CD4-positive, CD25-positive, alpha-beta regulatory T cell (primary cell): ENCODE measurements around the gene SCRN2. TPM values are rescaled to one million over a fixed set of nuclear protein-coding genes. Genes with fewer than 3 reads are reported as not detected.

ENCODE experiments used
- ATAC-seq, 2 donors: fragments of 150-1000 bp; cut with Tn5 transposase; one replicate each; pipeline ENCODE4 v1.10.0; 2021; ENCODE audit warnings: low read depth in 2 of 2, moderate number of reproducible peaks in 2 of 2, moderate library complexity in 1 of 2
- DNase-seq, 3 donors: peaks; one replicate each; pipeline versions ENCODE4 v3.0.0 to v3.0.0-alpha.2; 2012 to 2022; ENCODE audit warnings: mixed read lengths in 1 of 3
- H3K27ac ChIP-seq: one replicate; pipeline ENCODE4 v1.7.0; 2013; ENCODE audit warnings: mild to moderate bottlenecking, low read length; ENCODE audit not compliant: insufficient read depth, poor library complexity, severe bottlenecking
- H3K27me3 ChIP-seq: one replicate; pipeline ENCODE4 v1.7.0; 2013; ENCODE audit warnings: low read length; ENCODE audit not compliant: control insufficient read depth, insufficient read depth
- H3K36me3 ChIP-seq: one replicate; pipeline ENCODE4 v1.7.0; 2013; ENCODE audit warnings: mild to moderate bottlenecking, low read length, moderate library complexity; ENCODE audit not compliant: control insufficient read depth, insufficient read depth
- H3K4me1 ChIP-seq: 2 replicates; pipeline ENCODE4 v1.7.0; 2013; ENCODE audit warnings: mild to moderate bottlenecking, low read length; ENCODE audit not compliant: insufficient read depth, control insufficient read depth, poor library complexity, severe bottlenecking
- H3K4me3 ChIP-seq: one replicate; pipeline ENCODE4 v1.7.0; 2013; ENCODE audit warnings: low read depth, mild to moderate bottlenecking, low read length, moderate library complexity
- H3K9me3 ChIP-seq, 2 experiments: 1 replicate in 1 of 2; 2 replicates in 1 of 2; pipeline ENCODE4 v1.7.0; 2013; ENCODE audit warnings: low read length in 2 of 2, mild to moderate bottlenecking in 1 of 2, moderate library complexity in 1 of 2; ENCODE audit not compliant: control insufficient read depth in 2 of 2
- H3K27ac Mint-ChIP-seq, 3 donors: one replicate each; pipeline ENCODE4 v1.8.0; 2020 to 2022; ENCODE audit warnings: mild to moderate bottlenecking in 3 of 3, mixed read lengths in 3 of 3, moderate library complexity in 2 of 3
- H3K27me3 Mint-ChIP-seq: one replicate; pipeline ENCODE4 v1.8.0; 2022; ENCODE audit warnings: mild to moderate bottlenecking, mixed read lengths
- H3K36me3 Mint-ChIP-seq: one replicate; pipeline ENCODE4 v1.8.0; 2020; ENCODE audit warnings: mixed read lengths
- H3K4me1 Mint-ChIP-seq, 4 donors: one replicate each; pipeline ENCODE4 v1.8.0; 2020 to 2022; ENCODE audit warnings: mixed read lengths in 4 of 4, mild to moderate bottlenecking in 1 of 4
- H3K4me3 Mint-ChIP-seq, 4 donors: one replicate each; pipeline ENCODE4 v1.8.0; 2020 to 2022; ENCODE audit warnings: mild to moderate bottlenecking in 4 of 4, mixed read lengths in 4 of 4, moderate library complexity in 3 of 4
- H3K9me3 Mint-ChIP-seq, 7 donors: one replicate each; pipeline ENCODE4 v1.8.0; 2020 to 2022; ENCODE audit warnings: mixed read lengths in 7 of 7, mild to moderate bottlenecking in 3 of 7, moderate library complexity in 2 of 7
- polyA plus RNA-seq, 4 donors: library from polyadenylated mRNA; unstranded; fragments of 300-500 nt; fragmentation: Illumina TruSeq; gene quantifications; one replicate each; pipeline ENCODE4 v1.2.3, GENCODE V29; 2021
- total RNA-seq: library from RNA; stranded (reverse); gene quantifications from one replicate; pipeline ENCODE4 v1.2.3, GENCODE V29; 2022

The SCRN2 gene
- total and polyA plus RNA-seq, 5 donors from 2014 or later = 15.9 to 30.9 (median 22.0) TPM

GRCh38 chr17:47867813-47868533 lies 26.9 kb upstream of the SCRN2 start:
- H3K4me3 Mint-ChIP-seq = no peak overlapping the region
- ATAC-seq = no peak

DNA sequence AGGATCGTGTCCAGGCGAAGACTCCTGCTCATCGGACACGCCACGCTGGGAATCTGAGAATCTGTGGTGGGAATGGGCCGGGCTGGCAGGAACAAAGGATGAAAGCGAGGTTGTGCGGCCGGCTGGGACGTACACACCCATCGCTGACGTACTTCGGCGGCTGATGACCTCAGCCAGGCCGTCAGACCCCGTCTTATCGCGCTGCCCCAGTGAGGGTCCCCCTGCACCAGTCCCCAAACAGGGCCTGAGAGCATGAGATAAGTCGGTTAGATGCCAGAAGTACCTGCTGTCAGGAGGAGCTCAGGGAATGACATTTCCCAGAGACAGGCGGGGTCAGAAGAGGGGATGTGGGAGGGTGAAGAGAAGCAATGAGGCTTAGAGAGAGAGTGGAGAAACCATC lies 25.9 kb upstream of the SCRN2 start:
- Mint-ChIP-seq H3K4me1 (peaks cover 0 to 18% (median 8%) of the 10 kb centered on the region in 4 donors), H3K36me3 (no peaks in the 10 kb centered on the region), H3K4me3 (no peak overlapping the region), H3K27me3 (peaks cover 32% of the 10 kb centered on the region), H3K9me3 (peaks cover 0 to 1% (median 0%) of the 10 kb centered on the region in 7 donors), H3K27ac (peak overlapping the region in 1 of 3 donors; percentile 31)
- Histone ChIP-seq H3K4me3 (no peak overlapping the region), H3K4me1 (peaks cover 16% of the 10 kb centered on the region), H3K9me3 (no peaks in the 10 kb centered on the region), H3K27ac (no peak overlapping the region), H3K36me3 (no peaks in the 10 kb centered on the region), H3K27me3 (peaks cover 11% of the 10 kb centered on the region)
- DNase-seq (no peak), ATAC-seq (no peak)

More at GRCh38 chr17:47867813-47868533, 26.9 kb upstream of the SCRN2 start:
- peaks cover 11% of the 10 kb centered on the region for H3K27me3 ChIP-seq
- peaks cover 0 to 1% (median 0%) of the 10 kb centered on the region in 7 donors for H3K9me3 Mint-ChIP-seq
- no peak overlapping the region for H3K27ac ChIP-seq
- no peak for DNase-seq
- no peaks in the 10 kb centered on the region for H3K36me3 Mint-ChIP-seq
- peaks cover 0 to 12% (median 8%) of the 10 kb centered on the region in 4 donors for H3K4me1 Mint-ChIP-seq
- no peaks in the 10 kb centered on the region for H3K9me3 ChIP-seq
- no peak overlapping the region for H3K4me3 ChIP-seq
- H3K27ac Mint-ChIP-seq = peak overlapping the region in 1 of 3 donors; percentile 21
- H3K27me3 Mint-ChIP-seq = peaks cover 35% of the 10 kb centered on the region
- no peaks in the 10 kb centered on the region for H3K36me3 ChIP-seq
- H3K4me1 ChIP-seq = peaks cover 9% of the 10 kb centered on the region

DNA sequence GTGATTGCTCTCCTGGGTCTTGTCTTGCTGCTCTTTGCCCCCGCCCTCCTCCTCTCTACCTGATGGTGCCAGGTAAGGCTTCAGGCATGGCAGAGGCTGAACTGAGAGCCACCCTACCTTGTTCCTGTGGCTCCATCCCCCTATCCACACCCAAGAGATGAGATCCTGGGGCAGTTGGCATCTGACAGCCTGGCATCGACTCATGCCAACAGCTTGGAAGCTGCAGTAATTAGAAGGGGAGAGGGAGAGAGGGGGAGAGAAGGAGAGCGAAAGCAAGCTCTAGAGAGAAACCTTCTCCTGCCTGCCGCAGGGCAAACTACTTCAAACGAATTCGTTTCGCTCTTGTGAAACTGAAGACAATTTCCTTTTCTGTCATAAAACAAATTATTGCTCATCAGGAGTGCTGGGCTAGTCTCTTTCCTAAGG lies 23.7 kb upstream of the SCRN2 start:
- H3K4me1 Mint-ChIP-seq = peaks cover 0 to 18% (median 8%) of the 10 kb centered on the region in 4 donors
- Histone ChIP-seq H3K27ac (no peak overlapping the region), H3K36me3 (no peaks in the 10 kb centered on the region), H3K27me3 (peaks cover under 1% of the 10 kb centered on the region), H3K4me1 (peaks cover 16% of the 10 kb centered on the region), H3K4me3 (no peak overlapping the region), H3K9me3 (no peaks in the 10 kb centered on the region)
- peak overlapping the region in 1 of 3 donors; percentile 42 for H3K27ac Mint-ChIP-seq
- no peaks in the 10 kb centered on the region for H3K36me3 Mint-ChIP-seq
- ATAC-seq = no peak
- no peaks in the 10 kb centered on the region for H3K9me3 Mint-ChIP-seq
- H3K27me3 Mint-ChIP-seq = peaks cover 14% of the 10 kb centered on the region
- H3K4me3 Mint-ChIP-seq = peak overlapping the region in 1 of 4 donors; percentile 31
- peak in 1 of 3 donors; percentile 54 for DNase-seq

- Histone ChIP-seq H3K27me3 (no peaks in the 10 kb centered on the region), H3K4me3 (no peak overlapping the region), H3K4me1 (peaks cover 16% of the 10 kb centered on the region), H3K9me3 (no peaks in the 10 kb centered on the region), H3K27ac (no peak overlapping the region), H3K36me3 (no peaks in the 10 kb centered on the region)
- Mint-ChIP-seq H3K4me3 (no peak overlapping the region), H3K4me1 (peaks cover 0 to 18% (median 8%) of the 10 kb centered on the region in 4 donors), H3K27ac (peak overlapping the region in 2 of 3 donors; percentile 54 to 55), H3K27me3 (peaks cover 15% of the 10 kb centered on the region), H3K36me3 (no peaks in the 10 kb centered on the region), H3K9me3 (peaks cover 0 to 2% (median 0%) of the 10 kb centered on the region in 7 donors)
- DNase-seq = no peak
- ATAC-seq = no peak
Observed at GRCh38 chr17:47862621-47863440, 21.8 kb upstream of the SCRN2 start.

GRCh38 chr17:47860386-47860785 lies 19.3 kb upstream of the SCRN2 start:
- Histone ChIP-seq H3K27ac (no peak overlapping the region), H3K27me3 (no peaks in the 10 kb centered on the region), H3K4me1 (peaks cover 16% of the 10 kb centered on the region), H3K36me3 (no peaks in the 10 kb centered on the region), H3K4me3 (no peak overlapping the region), H3K9me3 (no peaks in the 10 kb centered on the region)
- no peak overlapping the region for H3K27ac Mint-ChIP-seq
- ATAC-seq (no peak), DNase-seq (no peak)
- H3K9me3 Mint-ChIP-seq = peaks cover 0 to 2% (median 0%) of the 10 kb centered on the region in 7 donors
- H3K27me3 Mint-ChIP-seq = peaks cover 29% of the 10 kb centered on the region
- H3K36me3 Mint-ChIP-seq = no peaks in the 10 kb centered on the region
- H3K4me3 Mint-ChIP-seq = no peak overlapping the region
- H3K4me1 Mint-ChIP-seq = peaks cover 0 to 17% (median 6%) of the 10 kb centered on the region in 4 donors

GRCh38 chr17:47857551-47858455 lies 16.7 kb upstream of the SCRN2 start:
- H3K4me1 ChIP-seq = peaks cover 5% of the 10 kb centered on the region
- peaks cover 0 to 4% (median 0%) of the 10 kb centered on the region in 4 donors for H3K4me1 Mint-ChIP-seq
- DNase-seq = no peak

GRCh38 chr17:47856830-47857229 lies 15.8 kb upstream of the SCRN2 start:
- Mint-ChIP-seq H3K4me3 (no peak overlapping the region), H3K36me3 (no peaks in the 10 kb centered on the region), H3K4me1 (peaks cover 0 to 7% (median 4%) of the 10 kb centered on the region in 4 donors), H3K27me3 (peaks cover 58% of the 10 kb centered on the region), H3K27ac (no peak overlapping the region), H3K9me3 (peaks cover 0 to 4% (median 0%) of the 10 kb centered on the region in 7 donors)
- H3K4me1 ChIP-seq = peaks cover 3% of the 10 kb centered on the region
- no peak overlapping the region for H3K27ac ChIP-seq
- no peak overlapping the region for H3K4me3 ChIP-seq
- no peaks in the 10 kb centered on the region for H3K9me3 ChIP-seq
- no peak for DNase-seq
- peaks cover 24% of the 10 kb centered on the region for H3K27me3 ChIP-seq
- H3K36me3 ChIP-seq = no peaks in the 10 kb centered on the region
- ATAC-seq = no peak

More at GRCh38 chr17:47857551-47858455, 16.7 kb upstream of the SCRN2 start:
- H3K4me3 Mint-ChIP-seq = no peak overlapping the region
- Histone ChIP-seq H3K27ac (no peak overlapping the region), H3K27me3 (peaks cover 20% of the 10 kb centered on the region), H3K9me3 (no peaks in the 10 kb centered on the region), H3K4me3 (no peak overlapping the region), H3K36me3 (no peaks in the 10 kb centered on the region)
- ATAC-seq = no peak
- no peaks in the 10 kb centered on the region for H3K36me3 Mint-ChIP-seq
- H3K27me3 Mint-ChIP-seq = peaks cover 48% of the 10 kb centered on the region
- H3K27ac Mint-ChIP-seq = no peak overlapping the region
- peaks cover 0 to 2% (median 0%) of the 10 kb centered on the region in 7 donors for H3K9me3 Mint-ChIP-seq
